K562 (cell line): ENCODE data around the gene FIBIN. TPM values are rescaled to one million over a fixed set of nuclear protein-coding genes. Genes with fewer than 3 reads are reported as not detected.
"Not testable (repeated sequence)": the region's sequence is repeated elsewhere in the genome, so short reads cannot be mapped to it uniquely, and the experiment has no call there.

Source experiments
- ATAC-seq: fragments of 200-7000 bp; cut with Tn5 transposase; 3 replicates; pipeline ENCODE4 v1.9.1; 2020; ENCODE audit warnings: moderate library complexity
- BruUV-seq: library from RNA; stranded (reverse); fragments of 400-500 nt; replicated peaks from 2 replicates; lab custom pipeline; 2021; lab: Mats Ljungman, UMichigan
- CTCF ChIA-PET: fragments of 300-600 bp; formaldehyde crosslinking; extraction: SDS; loops from one replicate; lab custom pipeline; 2021; ENCODE audit warnings: low intra/inter-chr PET ratio; lab: Yijun Ruan, JAX
- POLR2A ChIA-PET: fragments of 300-600, 350-650 bp; sonication (Branson Sonifier 250); formaldehyde crosslinking; extraction: SDS; loops from one replicate; lab custom pipeline; 2021; ENCODE audit warnings: antibody characterized with exemption, inconsistent platforms; lab: Yijun Ruan, JAX
- DNase-seq, 4 experiments: peaks; one replicate each; pipeline versions ENCODE4 v3.0.0 to v3.0.0-alpha.2; 2011 to 2018; ENCODE audit warnings: low spot score in 3 of 4, mixed read lengths in 3 of 4; ENCODE audit errors: extremely low read depth in 1 of 4
- FAIRE-seq: peaks from 2 replicates; lab custom pipeline; 2011; peaks lifted over from hg19 to GRCh38; lab: Jason Lieb, UNC
- H2AFZ ChIP-seq: 2 replicates; pipeline ENCODE4 v1.6.0; 2011; ENCODE audit warnings: low read depth, low read length, control low read depth, inconsistent platforms
- H3K27ac ChIP-seq: fragments of 200-600 bp; 3 replicates; pipeline ENCODE4 v1.8.0; 2011; ENCODE audit warnings: low read depth, mild to moderate bottlenecking, control low read depth, inconsistent platforms, low read length, moderate library complexity, mixed read lengths; ENCODE audit errors: extremely low read depth
- H3K27me3 ChIP-seq, 2 experiments: fragments of 300-600 bp in 1 of 2; 2 replicates in 1 of 2; 3 replicates in 1 of 2; pipeline versions ENCODE4 v1.6.0 to v1.8.0; 2011; ENCODE audit warnings: inconsistent platforms in 2 of 2, low read length in 2 of 2, mild to moderate bottlenecking in 1 of 2, mixed read lengths in 1 of 2, moderate library complexity in 1 of 2; ENCODE audit not compliant: control insufficient read depth in 2 of 2, insufficient read depth in 2 of 2
- H3K36me3 ChIP-seq: fragments of 300-600 bp; 3 replicates; pipeline ENCODE4 v1.8.0; 2011; ENCODE audit warnings: mild to moderate bottlenecking, low read length, inconsistent platforms; ENCODE audit not compliant: control insufficient read depth, insufficient read depth
- H3K4me1 ChIP-seq, 2 experiments: fragments of 200-600 bp in 1 of 2; replicated peaks in 1 of 2; 2 replicates in 1 of 2; 3 replicates in 1 of 2; pipeline versions ENCODE4 v1.5.1 to v1.8.0; 2011; ENCODE audit warnings: inconsistent platforms in 2 of 2, low read length in 2 of 2, mild to moderate bottlenecking in 1 of 2, mixed read lengths in 1 of 2, moderate library complexity in 1 of 2; ENCODE audit not compliant: control insufficient read depth in 2 of 2, insufficient read depth in 2 of 2
- H3K4me2 ChIP-seq: 2 replicates; pipeline ENCODE4 v1.6.1; 2011; ENCODE audit warnings: low read length, control low read depth, inconsistent platforms, mixed read lengths; ENCODE audit not compliant: insufficient read depth
- H3K4me3 ChIP-seq: fragments of 200-600 bp; sonication (generic), shearing (Covaris generic); 2 replicates; pipeline ENCODE4 v1.5.1; 2016; ENCODE audit warnings: control low read depth, inconsistent platforms
- H3K79me2 ChIP-seq: fragments of 200-600 bp; 3 replicates; pipeline ENCODE4 v1.8.0; 2011; ENCODE audit warnings: low read length, inconsistent platforms; ENCODE audit not compliant: control insufficient read depth, insufficient read depth
- H3K9ac ChIP-seq, 2 experiments: 2 replicates each; pipeline versions ENCODE4 v1.6.0 to v1.6.1; 2011; ENCODE audit warnings: low read depth in 2 of 2, low read length in 2 of 2, control low read depth in 1 of 2, inconsistent platforms in 1 of 2, mild to moderate bottlenecking in 1 of 2, mixed read lengths in 1 of 2; ENCODE audit not compliant: insufficient read depth in 1 of 2
- H3K9me1 ChIP-seq: one replicate; pipeline ENCODE4 v1.6.0; 2011; ENCODE audit warnings: inconsistent platforms, mild to moderate bottlenecking, low read length, moderate library complexity; ENCODE audit not compliant: control insufficient read depth, insufficient read depth
- H3K9me3 ChIP-seq: replicated peaks from 2 replicates; pipeline ENCODE4 v1.5.1; 2011; ENCODE audit warnings: low read depth, low read length, inconsistent platforms; ENCODE audit not compliant: control insufficient read depth, insufficient read depth
- H4K20me1 ChIP-seq: replicated peaks from 2 replicates; pipeline ENCODE4 v1.6.1; 2011; ENCODE audit warnings: low read length, inconsistent platforms, mixed read lengths; ENCODE audit not compliant: control insufficient read depth, insufficient read depth
- HDAC6 ChIP-seq: IDR thresholded peaks from 2 replicates; pipeline ENCODE4 v1.6.1; 2012; ENCODE audit warnings: low read depth, mild to moderate bottlenecking, control low read depth, inconsistent platforms, low read length, moderate library complexity
- HNRNPH1 ChIP-seq: fragments of 200-400 bp; formaldehyde crosslinking; optimal IDR thresholded peaks from 2 replicates; pipeline ENCODE3; 2017; ENCODE audit warnings: low read depth, mild to moderate bottlenecking, low read length, moderate library complexity
- TAF7 ChIP-seq: fragments of 450-650 bp; IDR thresholded peaks from 2 replicates; pipeline ENCODE4 v1.6.1; 2016; ENCODE audit warnings: missing genetic modification characterization, missing compliant biosample characterization
- ZKSCAN3 ChIP-seq: fragments of 250-450 bp; sonication (Bioruptor Pico); IDR thresholded peaks from 2 replicates; pipeline ENCODE4 v1.4.0; 2020
- ZNF146 ChIP-seq: IDR thresholded peaks from one replicate; pipeline ENCODE4 v1.6.1; 2018; ENCODE audit warnings: missing compliant biosample characterization; ENCODE audit not compliant: unreplicated experiment
- ZNF445 ChIP-seq: fragments of 250-450 bp; sonication (Bioruptor Pico); IDR thresholded peaks from 2 replicates; pipeline ENCODE4 v1.4.0; 2020; ENCODE audit warnings: low read depth, mild to moderate bottlenecking, moderate library complexity
- WGBS: fragments of 100-300 bp; shearing (Covaris generic); methylation state at CpG from one replicate; pipeline ENCODE4 v1.1.6; 2016; ENCODE audit warnings: low coverage, mixed read lengths; ENCODE audit not compliant: insufficient coverage; ENCODE audit errors: missing lambda C conversion rate; 5-methylcytosine and 5-hydroxymethylcytosine counted together
- in situ Hi-C: fragments of 300-500 bp; cut with MboI; formaldehyde crosslinking; loops from 4 replicates; pipeline ENCODE4 v1.15.0; 2018; ENCODE audit warnings: inconsistent platforms, mixed read lengths
- intact Hi-C: fragments of 100-400 bp; cut with micrococcal nuclease; formaldehyde crosslinking; loops from 2 replicates; pipeline ENCODE4 v1.14.2; 2022
- polyA plus RNA-seq, 8 experiments: library from polyadenylated mRNA; depleted of rRNA in 4 of 8; stranded (reverse) in 5 of 8; unstranded in 3 of 8; fragments of >200 nt; fragmentation: Nextera tagmentation in 2 of 8; fragmentation: Illumina TruSeq in 1 of 8; extraction: Ambion mirVana in 2 of 8; extraction: Trizol in 1 of 8; gene quantifications; 2 replicates each; pipeline versions ENCODE4 v1.2.1 to v1.2.3, GENCODE V29; 2011 to 2014; ENCODE audit warnings: inconsistent platforms in 1 of 8, missing spikeins in 1 of 8
- total RNA-seq, 7 experiments: library from RNA; depleted of rRNA in 6 of 7; stranded (reverse); fragments of >200 nt in 6 of 7; fragmentation: Illumina TruSeq in 2 of 7; extraction: Trizol in 2 of 7; gene quantifications; 2 replicates each; pipeline versions ENCODE4 v1.2.1 to v1.2.3, GENCODE V29; 2011 to 2021; ENCODE audit warnings: low replicate concordance in 1 of 7
- TF ChIP-seq, protein P1 (sequence below): sonication (generic); formaldehyde crosslinking; IDR thresholded peaks from 2 replicates; pipeline ENCODE4 v1.8.1; 2022; ENCODE audit warnings: missing genetic modification reagents
- TF ChIP-seq, protein P2 (sequence below): fragments of 450-650 bp; IDR thresholded peaks from 2 replicates; pipeline ENCODE4 v1.6.1; 2017; ENCODE audit warnings: mild to moderate bottlenecking, moderate library complexity
- TF ChIP-seq, protein P3 (sequence below): sonication (generic); formaldehyde crosslinking; IDR thresholded peaks from 2 replicates; pipeline ENCODE4 v1.8.1; 2023; ENCODE audit warnings: mild to moderate bottlenecking, missing genetic modification reagents
- TF ChIP-seq, protein P4 (sequence below): fragments of 250-450 bp; sonication (Bioruptor Pico); IDR thresholded peaks from 2 replicates; pipeline ENCODE4 v1.4.0; 2020; ENCODE audit warnings: mild to moderate bottlenecking

FIBIN gene
- total and polyA plus RNA-seq, 9 of the 15 experiments (the other 6 are each of a cell fraction or from before 2014, with no cell fraction given) = not detected

DNA sequence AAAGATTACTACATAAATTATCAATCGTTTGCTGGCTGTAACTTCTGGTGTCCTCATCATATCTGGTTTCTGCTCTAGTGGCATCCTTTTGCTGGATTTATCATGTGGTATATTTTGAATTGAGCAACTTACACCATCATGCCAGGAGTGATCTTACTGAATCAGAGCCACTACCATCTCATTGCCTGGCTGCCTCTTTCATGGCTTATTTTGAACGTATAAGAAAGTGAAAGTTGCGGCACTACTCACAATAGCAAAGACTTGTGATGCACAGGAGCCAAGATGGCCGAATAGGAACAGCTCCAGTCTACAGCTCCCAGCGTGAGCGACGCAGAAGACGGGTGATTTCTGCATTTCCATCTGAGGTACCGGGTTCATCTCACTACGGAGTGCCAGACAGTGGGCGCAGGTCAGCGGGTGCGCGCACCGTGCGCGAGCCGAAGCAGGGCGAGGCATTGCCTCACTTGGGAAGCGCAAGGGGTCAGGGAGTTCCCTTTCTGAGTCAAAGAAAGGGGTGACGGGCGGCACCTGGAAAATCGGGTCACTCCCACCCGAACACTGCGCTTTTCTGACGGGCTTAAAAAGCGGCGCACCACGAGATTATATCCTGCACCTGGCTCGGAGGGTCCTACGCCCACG, 28.9 kb upstream of the FIBIN start:
- 1% methylated on average over 24 of the region's 32 CpGs for WGBS
- intact Hi-C loops, DNase-seq, H4K20me1 ChIP-seq, H2AFZ ChIP-seq, H3K36me3 ChIP-seq, H3K27me3 ChIP-seq, ATAC-seq, H3K79me2 ChIP-seq, H3K9ac ChIP-seq, H3K4me1 ChIP-seq, CTCF ChIA-PET, FAIRE-seq, POLR2A ChIA-PET, H3K27ac ChIP-seq, H3K9me3 ChIP-seq, in situ Hi-C loops, H3K9me1 ChIP-seq: not testable (repeated sequence)
- BruUV-seq = TSS peak; percentile 36
- peak overlapping the region; percentile 3; the same call in 1 of the 2 replicates for H3K4me3 ChIP-seq
- TF ChIP-seq TAF7 (tag) = peak; percentile 19; the same call in 1 of the 2 replicates
- peak overlapping the region; percentile 55; the same call in 1 of the 2 replicates for H3K4me2 ChIP-seq

DNA sequence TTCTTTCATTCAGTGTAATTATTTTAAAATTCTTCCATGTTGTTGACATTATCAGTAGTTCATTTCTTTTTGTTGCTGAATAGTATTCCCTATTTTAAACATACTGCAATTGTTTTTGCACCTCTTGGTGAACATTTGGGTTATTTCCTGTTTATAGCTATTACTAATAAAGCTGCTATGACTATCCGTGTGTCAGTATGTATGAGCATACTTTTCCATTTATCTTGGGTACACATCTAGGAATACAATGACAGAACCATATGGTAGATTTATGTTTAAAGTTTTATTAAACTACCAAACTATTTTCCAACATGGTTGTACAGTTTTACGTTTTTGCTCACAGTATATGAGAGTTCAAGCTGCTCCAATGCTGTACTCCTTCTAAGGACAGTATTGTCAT, 22.0 kb upstream of the FIBIN start:
- no TSS peak for BruUV-seq
- TF ChIP-seq, protein P1, sequence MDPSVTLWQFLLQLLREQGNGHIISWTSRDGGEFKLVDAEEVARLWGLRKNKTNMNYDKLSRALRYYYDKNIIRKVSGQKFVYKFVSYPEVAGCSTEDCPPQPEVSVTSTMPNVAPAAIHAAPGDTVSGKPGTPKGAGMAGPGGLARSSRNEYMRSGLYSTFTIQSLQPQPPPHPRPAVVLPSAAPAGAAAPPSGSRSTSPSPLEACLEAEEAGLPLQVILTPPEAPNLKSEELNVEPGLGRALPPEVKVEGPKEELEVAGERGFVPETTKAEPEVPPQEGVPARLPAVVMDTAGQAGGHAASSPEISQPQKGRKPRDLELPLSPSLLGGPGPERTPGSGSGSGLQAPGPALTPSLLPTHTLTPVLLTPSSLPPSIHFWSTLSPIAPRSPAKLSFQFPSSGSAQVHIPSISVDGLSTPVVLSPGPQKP (CRISPR knock-in tag) = no peak
- TF ChIP-seq, protein P2, sequence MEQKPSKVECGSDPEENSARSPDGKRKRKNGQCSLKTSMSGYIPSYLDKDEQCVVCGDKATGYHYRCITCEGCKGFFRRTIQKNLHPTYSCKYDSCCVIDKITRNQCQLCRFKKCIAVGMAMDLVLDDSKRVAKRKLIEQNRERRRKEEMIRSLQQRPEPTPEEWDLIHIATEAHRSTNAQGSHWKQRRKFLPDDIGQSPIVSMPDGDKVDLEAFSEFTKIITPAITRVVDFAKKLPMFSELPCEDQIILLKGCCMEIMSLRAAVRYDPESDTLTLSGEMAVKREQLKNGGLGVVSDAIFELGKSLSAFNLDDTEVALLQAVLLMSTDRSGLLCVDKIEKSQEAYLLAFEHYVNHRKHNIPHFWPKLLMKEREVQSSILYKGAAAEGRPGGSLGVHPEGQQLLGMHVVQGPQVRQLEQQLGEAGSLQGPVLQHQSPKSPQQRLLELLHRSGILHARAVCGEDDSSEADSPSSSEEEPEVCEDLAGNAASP = no peak
- no peak for TF ChIP-seq ZNF146 (CRISPR knock-in tag)
- TF ChIP-seq, protein P3, sequence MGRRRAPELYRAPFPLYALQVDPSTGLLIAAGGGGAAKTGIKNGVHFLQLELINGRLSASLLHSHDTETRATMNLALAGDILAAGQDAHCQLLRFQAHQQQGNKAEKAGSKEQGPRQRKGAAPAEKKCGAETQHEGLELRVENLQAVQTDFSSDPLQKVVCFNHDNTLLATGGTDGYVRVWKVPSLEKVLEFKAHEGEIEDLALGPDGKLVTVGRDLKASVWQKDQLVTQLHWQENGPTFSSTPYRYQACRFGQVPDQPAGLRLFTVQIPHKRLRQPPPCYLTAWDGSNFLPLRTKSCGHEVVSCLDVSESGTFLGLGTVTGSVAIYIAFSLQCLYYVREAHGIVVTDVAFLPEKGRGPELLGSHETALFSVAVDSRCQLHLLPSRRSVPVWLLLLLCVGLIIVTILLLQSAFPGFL (CRISPR knock-in tag) = no peak
- no peak for TF ChIP-seq ZNF445 (CRISPR knock-in tag)
- TF ChIP-seq HNRNPH1 = no peak
- TF ChIP-seq ZKSCAN3 (CRISPR knock-in tag) = no peak
- TF ChIP-seq, protein P4, sequence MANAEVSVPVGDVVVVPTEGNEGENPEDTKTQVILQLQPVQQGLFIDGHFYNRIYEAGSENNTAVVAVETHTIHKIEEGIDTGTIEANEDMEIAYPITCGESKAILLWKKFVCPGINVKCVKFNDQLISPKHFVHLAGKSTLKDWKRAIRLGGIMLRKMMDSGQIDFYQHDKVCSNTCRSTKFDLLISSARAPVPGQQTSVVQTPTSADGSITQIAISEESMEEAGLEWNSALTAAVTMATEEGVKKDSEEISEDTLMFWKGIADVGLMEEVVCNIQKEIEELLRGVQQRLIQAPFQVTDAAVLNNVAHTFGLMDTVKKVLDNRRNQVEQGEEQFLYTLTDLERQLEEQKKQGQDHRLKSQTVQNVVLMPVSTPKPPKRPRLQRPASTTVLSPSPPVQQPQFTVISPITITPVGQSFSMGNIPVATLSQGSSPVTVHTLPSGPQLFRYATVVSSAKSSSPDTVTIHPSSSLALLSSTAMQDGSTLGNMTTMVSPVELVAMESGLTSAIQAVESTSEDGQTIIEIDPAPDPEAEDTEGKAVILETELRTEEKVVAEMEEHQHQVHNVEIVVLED = no peak
- TF ChIP-seq HDAC6 = no peak

More for the DNA sequence above, 22.0 kb upstream of the FIBIN start:
- in situ Hi-C loops = no loop called here
- H4K20me1 ChIP-seq = no peaks in the 10 kb centered on the region
- CTCF ChIA-PET = no interaction called here
- H3K9ac ChIP-seq = no peak overlapping the region
- no peaks in the 10 kb centered on the region for H3K4me1 ChIP-seq
- FAIRE-seq (no peak), DNase-seq (no peak), ATAC-seq (no peak)
- intact Hi-C loops = no loop called here
- H3K27me3 ChIP-seq = no peaks in the 10 kb centered on the region
- POLR2A ChIA-PET = no interaction called here
- no peak overlapping the region for H2AFZ ChIP-seq
- no peaks in the 10 kb centered on the region for H3K9me1 ChIP-seq
- no peaks in the 10 kb centered on the region for H3K9me3 ChIP-seq
- no peak overlapping the region for H3K27ac ChIP-seq
- H3K4me3 ChIP-seq = no peak overlapping the region
- H3K4me2 ChIP-seq = no peak overlapping the region
- H3K36me3 ChIP-seq = no peaks in the 10 kb centered on the region
- H3K79me2 ChIP-seq = no peaks in the 10 kb centered on the region
- WGBS = 0% methylated on average over 2 of the region's 2 CpGs
